Measurements from ENCODE around the gene PROK1. TPM values are rescaled to one million over a fixed set of nuclear protein-coding genes. Genes with fewer than 3 reads are reported as not detected.

Gene PROK1
- total and polyA plus RNA-seq, 10 of the 15 experiments (the other 5 are each of a cell fraction or from before 2014, with no cell fraction given): not detected

- Histone ChIP-seq H3K9ac (ENCODE audit: control insufficient read depth, insufficient read depth, low read length) (no peak overlapping the region), H3K9me3 (replicated peaks; ENCODE audit: control insufficient read depth, insufficient read depth, low read length) (no peaks in the 10 kb centered on the region), H3K79me2 (ENCODE audit: control insufficient read depth, insufficient read depth, low read length) (no peaks in the 10 kb centered on the region), H3K36me3 (ENCODE audit: control insufficient read depth in 2 of 2, insufficient read depth in 2 of 2, low read length in 1 of 2) (no peaks in the 10 kb centered on the region), H3K4me1 (ENCODE audit: control insufficient read depth, insufficient read depth, low read length) (no peaks in the 10 kb centered on the region), H2AFZ (ENCODE audit: control insufficient read depth, low read depth, low read length) (no peak overlapping the region), H4K20me1 (ENCODE audit: control insufficient read depth, insufficient read depth) (no peaks in the 10 kb centered on the region), H3K4me2 (ENCODE audit: control insufficient read depth, insufficient read depth) (no peak overlapping the region), H3K27me3 (replicated peaks in 1 of 2; ENCODE audit: control insufficient read depth in 2 of 2, insufficient read depth in 2 of 2, low read length in 1 of 2) (peaks cover 3 to 9% of the 10 kb centered on the region in 2 experiments; a peak in 3 of 4 replicates), H3K27ac (ENCODE audit: control insufficient read depth, insufficient read depth) (no peak overlapping the region), H3K4me3 (no peak overlapping the region)
- BruUV-seq (replicated peaks): no TSS peak
- in situ Hi-C loops (cut with MboI): no loop called here
- FAIRE-seq (no peak), DNase-seq (ENCODE audit: low read depth, low spot score) (no peak), ATAC-seq (no peak)
- ChIA-PET SMC1A (ENCODE audit: uncharacterized antibody, unreplicated experiment) (interaction anchor here (0.8 kb wide), 1 partner anchor 856 kb away, joined by 3 read pairs; no protein-coding TSS in a partner anchor), CTCF (interaction anchor here (1.8 kb wide), 1 partner anchor 10 kb away, joined by 9 read pairs; no protein-coding TSS in a partner anchor), RAD21 (ENCODE audit: unreplicated experiment) (no interaction called here), POLR2A (no interaction called here)
- WGBS (ENCODE audit: insufficient coverage, insufficient replicate concordance, low lambda C conversion rate, missing lambda C conversion rate): 31% methylated on average over 12 of the region's 12 CpGs
- TF ChIP-seq PML (IDR thresholded peaks at IDR 0.05; ENCODE audit: low read length) (no peak), MTA3 (IDR thresholded peaks at IDR 0.05; ENCODE audit: borderline replicate concordance, low read length) (no peak), CEBPZ (IDR thresholded peaks at IDR 0.05; ENCODE audit: low read depth, low read length) (no peak), ZNF207 (IDR thresholded peaks at IDR 0.05; ENCODE audit: borderline replicate concordance) (no peak), RBBP5 (conservative IDR thresholded peaks at IDR 0.05) (no peak), BHLHE40 (IDR thresholded peaks at IDR 0.05; ENCODE audit: borderline replicate concordance in 1 of 2, low read depth in 2 of 2, low read length in 1 of 2) (no peak), RAD21 (IDR thresholded peaks at IDR 0.05; ENCODE audit: insufficient read depth, low read depth, low read length) (no peak), TCF7 (IDR thresholded peaks at IDR 0.05; ENCODE audit: borderline replicate concordance) (no peak), ZBTB33 (IDR thresholded peaks at IDR 0.05) (no peak), MYB (IDR thresholded peaks at IDR 0.05; ENCODE audit: borderline replicate concordance, low read depth, low read length) (no peak), KAT2A (conservative IDR thresholded peaks at IDR 0.05; ENCODE audit: control insufficient read depth, low read depth, low read length) (no peak), STAT1 (conservative IDR thresholded peaks at IDR 0.05) (no peak), HDAC2 (IDR thresholded peaks at IDR 0.05) (no peak), BRCA1 (IDR thresholded peaks at IDR 0.05; ENCODE audit: low read depth, low read length) (no peak), SIN3A (IDR thresholded peaks at IDR 0.05; ENCODE audit: low read depth, low read length) (no peak), BMI1 (IDR thresholded peaks at IDR 0.05; ENCODE audit: borderline replicate concordance) (no peak)
- intact Hi-C loops (cut with micrococcal nuclease; ENCODE audit: unreplicated experiment): no loop called here
These were observed 993 bp upstream of the PROK1 start for GRCh38 chr1:110449661-110450651.
